Cardiac fibroblast (primary cell): ENCODE measurements around the gene DNAH14.

Source experiments
- DNase-seq, 2 donors: peaks; one replicate each; pipeline versions ENCODE4 v3.0.0 to v3.0.0-alpha.2; 2010; ENCODE audit warnings: low read depth in 2 of 2
- H3K4me3 ChIP-seq, 2 donors: replicated peaks in 1 of 2; 1 replicate in 1 of 2; 2 replicates in 1 of 2; pipeline ENCODE4 v1.5.1; 2011; ENCODE audit warnings: low read depth in 2 of 2, low read length in 2 of 2, mild to moderate bottlenecking in 2 of 2, moderate library complexity in 1 of 2
- TF ChIP-seq, protein P1 (sequence below): IDR thresholded peaks from one replicate; pipeline ENCODE4 v1.5.1; 2011; ENCODE audit warnings: low read depth, mild to moderate bottlenecking, low read length, inconsistent platforms

Gene DNAH14

DNA sequence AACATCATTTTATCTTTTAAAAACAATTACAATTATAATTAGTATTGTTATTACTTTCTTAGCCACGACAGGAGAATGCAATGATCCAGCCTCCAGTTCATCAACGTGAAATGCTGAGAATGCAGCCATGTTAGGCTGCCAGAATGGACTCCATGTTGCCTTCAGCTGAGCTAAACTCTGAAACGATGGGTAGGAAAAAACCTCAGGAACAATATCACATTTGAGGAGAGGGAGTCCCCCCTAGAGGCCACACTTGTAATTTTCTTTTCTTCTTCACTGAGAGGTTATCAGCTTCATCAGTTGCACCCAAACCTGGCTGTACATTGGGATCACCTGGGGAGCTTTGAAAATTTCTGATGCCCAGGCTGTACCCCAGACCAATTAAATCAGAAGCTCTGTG lies 34.6 kb upstream of the DNAH14 start:
- DNase-seq, result peak in 1 of 2 donors; percentile 5
- no peak overlapping the region for H3K4me3 ChIP-seq
- TF ChIP-seq, protein P1, sequence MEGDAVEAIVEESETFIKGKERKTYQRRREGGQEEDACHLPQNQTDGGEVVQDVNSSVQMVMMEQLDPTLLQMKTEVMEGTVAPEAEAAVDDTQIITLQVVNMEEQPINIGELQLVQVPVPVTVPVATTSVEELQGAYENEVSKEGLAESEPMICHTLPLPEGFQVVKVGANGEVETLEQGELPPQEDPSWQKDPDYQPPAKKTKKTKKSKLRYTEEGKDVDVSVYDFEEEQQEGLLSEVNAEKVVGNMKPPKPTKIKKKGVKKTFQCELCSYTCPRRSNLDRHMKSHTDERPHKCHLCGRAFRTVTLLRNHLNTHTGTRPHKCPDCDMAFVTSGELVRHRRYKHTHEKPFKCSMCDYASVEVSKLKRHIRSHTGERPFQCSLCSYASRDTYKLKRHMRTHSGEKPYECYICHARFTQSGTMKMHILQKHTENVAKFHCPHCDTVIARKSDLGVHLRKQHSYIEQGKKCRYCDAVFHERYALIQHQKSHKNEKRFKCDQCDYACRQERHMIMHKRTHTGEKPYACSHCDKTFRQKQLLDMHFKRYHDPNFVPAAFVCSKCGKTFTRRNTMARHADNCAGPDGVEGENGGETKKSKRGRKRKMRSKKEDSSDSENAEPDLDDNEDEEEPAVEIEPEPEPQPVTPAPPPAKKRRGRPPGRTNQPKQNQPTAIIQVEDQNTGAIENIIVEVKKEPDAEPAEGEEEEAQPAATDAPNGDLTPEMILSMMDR, result peak; percentile 13

DNA sequence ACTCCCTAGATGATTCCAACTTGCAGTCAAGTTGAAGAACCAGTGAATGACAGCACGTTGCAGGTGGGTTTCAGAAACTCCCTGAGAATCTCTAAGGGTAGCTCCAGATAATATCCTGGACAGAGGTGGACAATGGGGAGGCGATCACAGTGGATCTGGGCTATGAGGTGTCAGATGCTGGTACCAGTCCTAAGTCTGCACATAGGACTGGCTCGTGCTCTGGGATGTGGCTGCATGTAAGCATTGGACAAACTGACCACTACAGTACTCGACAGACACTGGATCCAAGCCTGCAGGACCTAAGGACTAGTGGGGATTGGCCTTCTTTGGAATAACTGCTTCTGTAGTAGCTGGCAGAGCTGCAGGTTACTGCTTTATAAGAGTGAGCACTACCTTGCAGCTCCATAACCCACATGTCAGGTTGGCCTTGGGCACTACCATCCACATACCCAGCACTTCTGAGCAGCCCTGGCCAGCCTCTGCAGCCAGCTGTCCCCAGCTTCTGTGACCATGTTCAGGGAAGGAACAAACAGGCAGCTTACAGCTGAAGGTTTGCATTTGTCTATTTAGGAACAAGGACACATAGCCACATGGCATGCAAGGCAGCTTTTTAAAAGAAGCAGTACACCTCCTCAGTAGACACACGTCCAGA lies 33.2 kb upstream of the DNAH14 start:
- H3K4me3 ChIP-seq, result no peak overlapping the region
- TF ChIP-seq, protein P1, result no peak
- DNase-seq, result no peak

DNA sequence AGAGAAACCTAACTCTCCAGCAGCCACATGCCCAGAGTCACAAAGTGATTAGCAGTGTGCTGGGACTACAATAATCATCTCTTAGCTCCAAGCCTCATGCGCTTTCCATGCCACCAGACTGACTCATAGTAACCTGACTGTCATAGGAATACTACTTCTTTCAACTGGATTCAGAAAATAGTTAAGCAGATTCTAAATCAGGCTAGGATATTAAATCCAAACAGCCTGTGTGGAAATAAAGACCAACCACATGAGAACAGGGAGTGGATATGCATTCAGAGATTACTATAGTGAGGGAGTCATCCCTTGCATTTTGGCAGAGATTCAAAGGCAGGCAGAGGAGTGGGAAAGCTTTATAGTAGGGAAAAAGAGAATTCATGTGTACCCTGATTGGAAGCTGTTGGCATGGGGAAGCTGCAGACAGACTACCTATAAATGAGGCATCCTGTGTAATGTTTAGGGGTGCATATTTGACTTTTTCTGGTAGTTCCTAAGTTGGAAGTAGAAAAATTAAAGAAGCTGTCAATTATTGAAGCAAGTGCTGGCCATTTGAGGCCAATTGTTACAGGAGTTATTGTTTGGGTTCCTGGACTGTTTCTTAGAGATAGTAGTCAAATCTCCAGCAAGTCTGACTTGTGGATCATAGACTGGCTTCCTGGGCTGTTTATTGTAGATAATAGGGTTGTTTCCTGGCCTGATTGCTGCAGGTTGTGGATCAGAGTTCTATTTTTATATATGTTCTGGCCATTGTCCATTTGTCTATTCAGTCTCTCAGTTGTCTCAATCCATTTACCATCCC lies 31.7 kb upstream of the DNAH14 start:
- no peak overlapping the region for H3K4me3 ChIP-seq
- TF ChIP-seq, protein P1, result no peak
- DNase-seq, result no peak

DNA sequence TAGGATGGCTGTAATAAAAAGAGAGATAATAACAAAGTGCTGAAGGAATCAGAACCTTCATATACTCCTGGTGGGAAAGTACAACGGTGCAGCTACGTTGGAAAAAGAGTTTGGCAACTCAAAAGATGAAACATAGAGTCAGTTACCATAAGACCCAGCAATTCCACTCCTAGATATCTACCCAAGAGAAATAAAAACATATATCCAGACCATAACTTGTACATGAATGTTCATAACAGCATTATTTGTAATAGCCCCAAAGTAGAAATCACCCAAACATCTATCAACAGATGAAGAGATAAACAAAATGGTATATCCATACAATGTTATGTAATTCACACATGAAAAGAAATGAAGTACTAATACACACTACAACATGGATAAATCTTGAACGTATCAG lies 30.5 kb upstream of the DNAH14 start:
- TF ChIP-seq, protein P1, result no peak

DNA sequence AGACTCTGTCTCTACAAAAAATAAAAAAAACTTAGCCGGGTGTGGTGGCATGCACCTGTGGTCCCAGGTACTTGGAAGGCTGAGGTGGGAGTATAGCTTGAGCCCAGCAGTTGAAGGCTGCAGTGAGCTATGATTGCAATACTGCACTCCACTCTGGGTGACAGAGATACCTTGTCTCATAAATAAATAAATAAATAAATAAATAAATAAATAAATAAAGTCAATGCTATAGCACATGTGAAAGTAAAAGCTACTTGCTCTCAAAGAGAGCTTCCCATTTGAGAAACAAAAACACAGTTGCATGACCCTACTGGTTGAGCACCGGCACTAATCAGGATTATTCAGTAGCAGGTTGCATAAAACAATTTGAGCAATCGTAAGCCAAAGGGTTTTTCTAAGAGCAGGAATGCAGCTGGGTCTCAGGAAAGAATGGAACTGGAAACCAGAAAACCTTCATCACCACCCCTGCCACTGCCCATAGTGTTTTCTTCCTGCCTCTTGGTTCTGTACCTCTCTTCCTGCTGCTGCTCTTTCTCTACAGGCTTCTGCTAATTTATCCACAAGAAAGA lies 29.3 kb upstream of the DNAH14 start:
- no peak for DNase-seq
- TF ChIP-seq, protein P1, result no peak
- no peak overlapping the region for H3K4me3 ChIP-seq

More for the DNA sequence above, 30.5 kb upstream of the DNAH14 start:
- no peak overlapping the region for H3K4me3 ChIP-seq
- no peak for DNase-seq

DNA sequence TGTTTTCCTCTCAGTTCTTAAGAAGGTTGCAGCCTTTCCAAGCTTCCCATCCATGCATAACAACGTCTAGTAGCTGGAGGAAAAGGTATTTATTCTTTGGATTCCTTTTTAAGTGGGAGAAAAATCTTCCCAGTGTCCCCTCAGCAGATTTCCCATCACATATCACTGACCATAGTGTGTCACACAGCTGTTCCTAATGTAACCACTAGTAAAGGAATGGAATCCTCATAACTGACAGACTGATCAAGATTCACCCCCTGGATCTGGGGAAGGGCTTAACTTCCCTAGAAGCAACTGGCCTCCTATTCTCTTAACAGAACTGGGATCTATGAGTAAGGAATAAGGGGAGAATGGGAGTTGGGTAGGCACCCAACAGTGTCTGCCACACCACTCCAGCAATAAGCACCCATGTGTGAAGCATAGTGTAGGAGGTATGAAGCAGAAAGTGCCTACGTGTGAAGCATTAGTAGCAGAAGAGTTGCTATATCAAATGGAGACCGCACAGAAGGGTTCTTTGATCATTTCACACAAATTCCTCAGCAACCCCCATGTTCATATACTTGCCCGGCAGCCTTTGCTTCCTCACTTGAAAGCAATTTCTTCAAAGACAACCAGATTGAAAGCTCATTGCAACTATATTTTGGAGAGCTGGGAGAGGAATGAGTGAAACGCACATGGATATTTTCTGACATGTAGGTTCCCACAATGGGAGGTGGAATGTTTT lies 28.2 kb upstream of the DNAH14 start:
- H3K4me3 ChIP-seq, result no peak overlapping the region
- TF ChIP-seq, protein P1, result no peak
- no peak for DNase-seq
